Measurements from ENCODE around the gene CLMN. TPM values are rescaled to one million over a fixed set of nuclear protein-coding genes. Genes with fewer than 3 reads are reported as not detected.

The CLMN gene
- total RNA-seq, 2 experiments from 2014 or later, result 1.6 TPM

DNA sequence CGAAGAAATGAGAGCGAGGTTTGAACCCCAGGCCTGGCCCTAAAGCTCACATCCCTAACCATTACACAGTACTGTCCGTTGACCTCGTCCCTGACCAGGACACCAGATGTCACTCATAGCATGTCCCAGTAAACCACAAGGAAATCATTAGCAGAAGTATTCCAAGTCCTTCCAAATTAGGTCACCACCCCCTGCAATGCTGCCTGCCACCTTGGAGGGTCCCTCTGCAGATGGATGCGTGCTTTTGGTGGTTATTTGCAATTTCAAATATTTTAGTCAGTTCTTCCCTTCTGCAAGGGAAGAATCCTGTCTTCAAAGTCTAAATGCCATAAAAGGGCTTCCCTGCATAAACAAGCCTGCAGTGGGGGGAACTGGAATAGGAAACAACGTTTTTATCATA is 71.3 kb downstream of the CLMN start:
- Mint-ChIP-seq H3K27ac (no peak overlapping the region), H3K4me3 (no peak overlapping the region), H3K9me3 (ENCODE audit: insufficient read depth) (no peaks in the 10 kb centered on the region), H3K4me1 (ENCODE audit: low read depth) (no peaks in the 10 kb centered on the region), H3K27me3 (ENCODE audit: low read depth) (peaks cover 14% of the 10 kb centered on the region), H3K36me3 (ENCODE audit: low read depth) (no peaks in the 10 kb centered on the region)
- POLR2A ChIA-PET, result no interaction called here
- CTCF ChIA-PET, result no interaction called here
- ATAC-seq (no peak), DNase-seq (no peak)

DNA sequence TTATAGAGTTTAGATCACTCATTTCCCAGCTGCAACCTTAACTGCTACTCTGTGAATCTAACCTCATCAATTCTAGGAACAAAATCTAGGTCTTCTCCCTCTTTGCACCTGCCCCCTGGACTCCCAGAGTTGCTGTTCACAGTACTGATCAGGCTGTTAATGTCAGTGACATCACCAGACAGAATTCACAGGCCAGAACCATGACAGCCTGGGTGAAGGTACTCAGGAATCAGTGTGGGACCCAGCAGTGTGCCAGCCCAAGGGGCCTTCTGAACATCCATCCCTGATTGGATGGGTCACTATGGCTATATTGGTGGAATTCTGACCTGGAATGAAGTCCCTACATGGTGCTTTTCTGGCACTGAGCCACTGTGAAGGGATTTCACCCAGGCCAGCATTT is 72.8 kb downstream of the CLMN start:
- CTCF ChIA-PET, result no interaction called here
- POLR2A ChIA-PET, result no interaction called here
- no peak overlapping the region for H3K4me3 Mint-ChIP-seq

DNA sequence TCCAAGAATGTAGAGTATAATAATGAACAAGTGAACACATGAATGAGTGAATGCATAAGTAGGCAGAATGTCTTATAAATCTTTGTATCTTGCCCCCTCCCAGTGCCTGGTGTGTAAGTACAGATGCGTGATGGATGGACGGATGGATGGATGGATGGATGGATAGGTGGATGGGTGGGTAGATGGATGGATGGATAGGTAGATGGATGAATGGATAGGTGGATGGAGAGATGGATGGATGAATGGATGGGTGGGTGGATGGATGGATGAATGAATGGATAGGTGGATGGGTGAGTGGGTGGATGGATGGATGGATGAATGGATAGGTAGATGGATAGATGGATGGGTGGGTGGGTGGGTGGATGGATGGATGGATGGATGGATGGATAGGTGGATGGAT is 74.4 kb downstream of the CLMN start:
- H3K4me3 Mint-ChIP-seq, result no peak overlapping the region
- POLR2A ChIA-PET, result no interaction called here
- H3K9me3 Mint-ChIP-seq (ENCODE audit: insufficient read depth), result no peaks in the 10 kb centered on the region
- no peaks in the 10 kb centered on the region for H3K36me3 Mint-ChIP-seq (ENCODE audit: low read depth)
- H3K4me1 Mint-ChIP-seq (ENCODE audit: low read depth), result no peaks in the 10 kb centered on the region
- H3K27me3 Mint-ChIP-seq (ENCODE audit: low read depth), result peaks cover 11% of the 10 kb centered on the region
- no peak overlapping the region for H3K27ac Mint-ChIP-seq
- ATAC-seq (no peak), DNase-seq (no peak)
- CTCF ChIA-PET, result no interaction called here

More for the DNA sequence above, 72.8 kb downstream of the CLMN start:
- DNase-seq (no peak), ATAC-seq (no peak)
- no peaks in the 10 kb centered on the region for H3K4me1 Mint-ChIP-seq (ENCODE audit: low read depth)
- no peak overlapping the region for H3K27ac Mint-ChIP-seq
- H3K27me3 Mint-ChIP-seq (ENCODE audit: low read depth), result peaks cover 14% of the 10 kb centered on the region
- H3K36me3 Mint-ChIP-seq (ENCODE audit: low read depth), result no peaks in the 10 kb centered on the region
- H3K9me3 Mint-ChIP-seq (ENCODE audit: insufficient read depth), result no peaks in the 10 kb centered on the region

DNA sequence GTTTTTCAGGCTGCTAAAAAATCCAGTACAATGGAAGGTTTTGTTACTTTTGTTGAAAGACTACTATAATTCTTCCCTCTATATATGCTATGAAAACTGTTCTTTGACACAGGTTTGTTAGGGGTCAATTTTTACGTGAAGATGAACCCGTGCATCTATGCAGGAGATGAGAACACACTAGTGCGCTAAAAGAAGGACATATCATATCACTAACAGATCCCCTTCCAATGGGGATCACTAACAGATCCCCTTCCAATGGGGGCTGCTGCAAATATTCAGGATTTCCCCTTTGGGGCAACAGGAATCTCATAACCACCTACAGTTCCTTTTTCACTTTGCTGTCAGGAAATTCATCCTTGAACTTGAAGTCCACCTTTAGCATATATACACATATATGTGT is 75.1 kb downstream of the CLMN start:
- no peaks in the 10 kb centered on the region for H3K9me3 Mint-ChIP-seq (ENCODE audit: insufficient read depth)
- POLR2A ChIA-PET, result no interaction called here
- CTCF ChIA-PET, result no interaction called here

DNA sequence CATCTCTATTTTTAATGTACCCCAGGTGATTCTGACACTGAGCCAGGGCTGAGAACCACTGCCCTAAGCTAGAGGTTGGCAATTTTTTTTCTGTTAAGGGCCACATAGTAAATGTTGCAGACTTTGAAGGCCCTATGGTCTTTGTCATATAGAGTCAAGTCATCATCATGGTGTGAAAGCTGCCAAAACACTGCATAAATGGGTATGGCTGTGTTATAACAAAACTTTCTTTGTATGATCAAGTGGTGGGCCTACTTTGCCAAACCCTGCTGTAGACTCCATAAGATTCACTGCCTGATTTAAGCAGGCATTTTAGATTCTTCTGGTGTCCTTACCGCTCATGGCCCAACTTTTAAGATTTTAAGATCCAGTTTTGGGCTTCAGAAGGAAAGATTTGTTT is 76.8 kb downstream of the CLMN start:
- ATAC-seq (no peak), DNase-seq (no peak)
- Mint-ChIP-seq H3K9me3 (ENCODE audit: insufficient read depth) (no peaks in the 10 kb centered on the region), H3K27me3 (ENCODE audit: low read depth) (peaks cover 5% of the 10 kb centered on the region), H3K4me1 (ENCODE audit: low read depth) (no peaks in the 10 kb centered on the region), H3K4me3 (no peak overlapping the region), H3K36me3 (ENCODE audit: low read depth) (no peaks in the 10 kb centered on the region), H3K27ac (no peak overlapping the region)
- ChIA-PET CTCF (no interaction called here), POLR2A (no interaction called here)

More for the DNA sequence above, 75.1 kb downstream of the CLMN start:
- Mint-ChIP-seq H3K27me3 (ENCODE audit: low read depth) (peaks cover 8% of the 10 kb centered on the region), H3K4me3 (no peak overlapping the region), H3K27ac (no peak overlapping the region), H3K36me3 (ENCODE audit: low read depth) (no peaks in the 10 kb centered on the region), H3K4me1 (ENCODE audit: low read depth) (no peaks in the 10 kb centered on the region)
- no peak for DNase-seq
- no peak for ATAC-seq

DNA sequence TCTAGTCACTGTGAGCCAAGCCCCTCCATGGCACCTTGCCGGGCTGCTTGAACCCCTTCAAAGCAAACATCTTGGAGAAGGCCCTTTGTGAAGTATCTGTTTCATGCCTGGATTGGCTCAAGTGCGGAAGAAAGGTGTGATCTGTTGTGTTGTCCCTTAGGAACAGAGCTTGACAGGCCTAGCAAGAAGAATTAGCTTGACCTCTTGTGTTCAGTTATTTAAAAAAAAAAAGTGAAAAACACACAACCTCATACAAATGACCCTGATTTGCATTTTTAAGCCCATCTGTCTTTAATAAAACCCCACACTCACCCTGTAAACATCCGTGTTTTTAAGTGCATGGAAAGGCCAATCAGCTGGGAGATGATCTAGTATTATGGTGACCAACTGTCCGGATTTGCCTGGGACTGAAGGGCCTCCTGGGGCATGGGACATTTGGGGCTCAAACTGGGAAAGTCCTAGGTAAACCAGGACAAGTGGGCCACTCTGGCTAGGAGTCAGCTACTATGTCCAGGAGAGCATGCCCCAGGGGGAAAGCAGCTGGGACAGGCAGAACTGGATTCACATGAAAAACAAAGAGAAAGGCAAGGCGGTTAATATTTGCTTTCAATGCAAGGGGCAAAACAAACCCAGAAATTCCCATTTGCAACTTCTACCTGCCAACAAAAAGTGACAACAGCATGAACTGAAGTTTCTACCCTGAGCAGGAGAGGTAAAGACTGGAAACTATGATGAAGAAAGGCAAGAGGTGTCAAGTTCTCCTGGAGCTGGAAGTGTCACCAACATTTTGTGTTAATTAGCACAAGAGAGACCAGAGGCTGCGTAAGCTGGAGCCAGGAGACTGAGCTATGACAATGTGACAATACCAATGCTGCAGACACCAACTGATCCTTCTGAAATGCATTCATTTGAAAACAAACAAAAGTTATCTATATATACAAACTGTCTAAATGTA is 78.6 kb downstream of the CLMN start:
- H3K4me3 Mint-ChIP-seq, result no peak overlapping the region
- H3K9me3 Mint-ChIP-seq (ENCODE audit: insufficient read depth), result no peaks in the 10 kb centered on the region
- H3K27ac Mint-ChIP-seq, result no peak overlapping the region
- no peak for ATAC-seq
- CTCF ChIA-PET, result no interaction called here
- peaks cover 3% of the 10 kb centered on the region for H3K27me3 Mint-ChIP-seq (ENCODE audit: low read depth)
- no peaks in the 10 kb centered on the region for H3K4me1 Mint-ChIP-seq (ENCODE audit: low read depth)
- POLR2A ChIA-PET, result no interaction called here
- no peaks in the 10 kb centered on the region for H3K36me3 Mint-ChIP-seq (ENCODE audit: low read depth)
- DNase-seq, result no peak

DNA sequence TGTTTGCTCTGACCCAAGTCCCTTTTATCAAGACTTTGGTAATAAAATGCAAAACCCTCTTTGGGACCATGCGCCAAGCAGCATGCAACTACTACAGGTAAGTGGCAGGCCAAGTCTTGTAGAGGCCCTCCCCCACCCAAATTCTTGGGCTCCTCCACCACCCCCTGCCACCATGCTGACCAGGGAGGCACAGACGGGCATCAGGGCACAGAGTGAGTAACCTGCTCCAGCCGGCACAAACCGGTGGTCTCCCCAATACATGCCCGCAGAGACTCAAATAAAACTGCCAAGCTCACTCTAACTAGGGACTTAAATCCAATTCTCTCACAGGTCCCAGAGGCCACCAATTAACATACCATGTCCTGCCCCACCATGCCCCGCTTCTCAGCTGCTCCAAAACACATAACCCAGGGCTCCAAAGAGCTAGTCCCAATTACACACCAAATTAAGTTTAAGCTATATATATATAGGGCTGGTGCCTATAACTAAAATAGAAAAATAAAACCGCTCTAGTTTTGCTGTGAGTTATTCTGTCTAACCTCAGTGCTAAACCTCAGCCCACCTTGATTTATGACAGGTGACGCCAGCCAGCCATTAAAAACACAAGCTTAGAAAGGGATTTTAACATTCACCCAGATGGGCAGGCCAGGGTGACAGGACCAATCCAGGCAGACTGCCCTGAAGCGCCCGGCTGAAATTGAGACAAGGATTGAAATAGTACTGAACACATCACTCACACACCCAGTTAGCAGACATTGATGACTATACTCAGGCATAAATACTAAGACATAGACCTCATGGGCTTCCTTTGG is 81.0 kb downstream of the CLMN start:
- DNase-seq (no peak), ATAC-seq (no peak)
- CTCF ChIA-PET, result no interaction called here
- H3K27me3 Mint-ChIP-seq (ENCODE audit: low read depth), result peaks cover 3% of the 10 kb centered on the region
- no peak overlapping the region for H3K4me3 Mint-ChIP-seq
- no peaks in the 10 kb centered on the region for H3K4me1 Mint-ChIP-seq (ENCODE audit: low read depth)
- POLR2A ChIA-PET, result no interaction called here
- H3K27ac Mint-ChIP-seq, result no peak overlapping the region
- H3K9me3 Mint-ChIP-seq (ENCODE audit: insufficient read depth), result no peaks in the 10 kb centered on the region
- H3K36me3 Mint-ChIP-seq (ENCODE audit: low read depth), result no peaks in the 10 kb centered on the region

DNA sequence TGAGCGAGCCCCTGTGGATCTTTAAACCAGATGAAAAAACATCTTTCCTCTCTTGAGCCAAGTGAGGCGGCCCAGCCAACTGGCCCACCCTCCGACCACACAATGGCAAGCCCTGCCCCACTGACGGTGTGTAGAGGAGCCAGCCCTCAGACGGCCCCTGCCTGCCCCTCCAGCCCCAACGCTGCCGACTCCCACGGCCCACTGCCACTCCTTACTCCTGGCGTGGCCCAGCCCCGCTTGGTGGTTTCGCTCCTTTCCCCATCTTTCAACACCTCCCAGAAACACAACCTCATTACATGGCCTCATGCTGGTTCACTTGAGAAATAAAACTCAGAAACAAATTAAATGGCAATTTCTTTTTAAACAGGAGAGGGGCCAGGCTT is 81.8 kb downstream of the CLMN start:
- ATAC-seq (no peak), DNase-seq (no peak)
- Mint-ChIP-seq H3K9me3 (ENCODE audit: insufficient read depth) (no peaks in the 10 kb centered on the region), H3K36me3 (ENCODE audit: low read depth) (no peaks in the 10 kb centered on the region), H3K4me3 (no peak overlapping the region), H3K27ac (no peak overlapping the region), H3K27me3 (ENCODE audit: low read depth) (peaks cover 3% of the 10 kb centered on the region), H3K4me1 (ENCODE audit: low read depth) (no peaks in the 10 kb centered on the region)
- ChIA-PET CTCF (no interaction called here), POLR2A (no interaction called here)

DNA sequence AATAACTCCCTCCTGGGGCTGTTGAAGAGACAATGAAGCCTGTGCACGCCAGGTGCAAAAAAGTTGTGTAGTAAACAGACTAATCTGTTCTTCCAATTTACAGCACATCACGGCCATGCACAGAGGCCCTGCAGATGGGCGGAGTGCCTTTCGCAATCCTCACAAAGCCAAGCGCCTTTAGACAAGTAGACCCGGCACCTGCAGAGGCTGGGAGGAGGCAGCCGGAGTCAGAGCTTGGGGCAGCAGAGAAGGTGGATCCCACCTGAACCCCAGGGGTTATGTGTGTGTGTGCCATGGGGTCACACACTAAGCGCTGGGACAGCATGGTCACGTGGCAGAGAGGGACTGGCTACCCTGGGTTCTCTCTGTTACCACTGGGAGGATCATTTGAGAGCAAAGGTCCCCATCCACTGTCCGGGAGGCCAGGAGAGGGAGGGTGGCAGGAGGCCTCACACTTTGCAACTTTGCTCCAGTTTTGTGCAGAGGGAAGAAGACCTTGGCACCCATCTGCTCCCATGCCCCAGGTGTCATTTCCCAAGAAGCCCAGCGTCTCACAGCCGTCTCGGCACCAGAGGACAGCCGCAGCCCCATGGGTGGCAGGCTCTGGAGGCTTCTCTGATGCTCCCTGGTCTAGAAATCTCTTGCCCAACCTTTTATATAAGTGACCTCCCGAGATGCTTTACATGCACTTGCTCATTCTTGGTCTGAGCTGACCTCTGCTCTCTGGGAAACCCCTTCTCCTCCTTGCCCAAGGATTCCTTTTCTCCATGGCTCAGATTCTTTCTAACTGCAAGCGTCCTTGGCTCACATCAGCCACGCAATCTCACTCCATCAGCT is 82.4 kb downstream of the CLMN start:
- Mint-ChIP-seq H3K27me3 (ENCODE audit: low read depth) (peaks cover 3% of the 10 kb centered on the region), H3K4me3 (no peak overlapping the region)
- CTCF ChIA-PET, result no interaction called here

DNA sequence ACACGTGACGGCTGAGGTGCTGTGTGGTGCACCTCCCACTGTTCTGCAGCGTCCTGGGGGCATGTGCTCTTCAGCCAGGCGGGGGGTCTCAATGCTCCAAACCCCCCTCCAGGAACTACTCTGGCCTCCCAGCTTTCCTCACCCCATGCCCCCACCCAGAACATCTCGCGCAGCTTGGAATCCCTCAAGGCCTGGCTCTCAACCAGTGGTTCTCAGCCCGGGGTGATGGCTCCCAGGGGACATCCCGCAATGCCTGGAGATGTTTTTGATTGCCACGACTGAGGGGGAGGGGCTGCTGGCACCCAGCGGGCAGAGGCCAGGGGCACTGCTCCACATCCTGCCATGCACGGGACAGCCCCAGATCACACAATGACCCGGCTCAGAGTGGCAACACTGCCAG is 83.5 kb downstream of the CLMN start:
- H3K27ac Mint-ChIP-seq, result no peak overlapping the region
- ChIA-PET CTCF (no interaction called here), POLR2A (no interaction called here)
- no peak overlapping the region for H3K4me3 Mint-ChIP-seq
- no peaks in the 10 kb centered on the region for H3K9me3 Mint-ChIP-seq (ENCODE audit: insufficient read depth)
- no peak for DNase-seq
- H3K27me3 Mint-ChIP-seq (ENCODE audit: low read depth), result peaks cover 3% of the 10 kb centered on the region
- ATAC-seq, result no peak
- no peaks in the 10 kb centered on the region for H3K36me3 Mint-ChIP-seq (ENCODE audit: low read depth)
- no peaks in the 10 kb centered on the region for H3K4me1 Mint-ChIP-seq (ENCODE audit: low read depth)

More for the DNA sequence above, 82.4 kb downstream of the CLMN start:
- POLR2A ChIA-PET, result no interaction called here
- ATAC-seq (no peak), DNase-seq (no peak)
- Mint-ChIP-seq H3K27ac (no peak overlapping the region), H3K9me3 (ENCODE audit: insufficient read depth) (no peaks in the 10 kb centered on the region), H3K36me3 (ENCODE audit: low read depth) (no peaks in the 10 kb centered on the region), H3K4me1 (ENCODE audit: low read depth) (no peaks in the 10 kb centered on the region)

DNA sequence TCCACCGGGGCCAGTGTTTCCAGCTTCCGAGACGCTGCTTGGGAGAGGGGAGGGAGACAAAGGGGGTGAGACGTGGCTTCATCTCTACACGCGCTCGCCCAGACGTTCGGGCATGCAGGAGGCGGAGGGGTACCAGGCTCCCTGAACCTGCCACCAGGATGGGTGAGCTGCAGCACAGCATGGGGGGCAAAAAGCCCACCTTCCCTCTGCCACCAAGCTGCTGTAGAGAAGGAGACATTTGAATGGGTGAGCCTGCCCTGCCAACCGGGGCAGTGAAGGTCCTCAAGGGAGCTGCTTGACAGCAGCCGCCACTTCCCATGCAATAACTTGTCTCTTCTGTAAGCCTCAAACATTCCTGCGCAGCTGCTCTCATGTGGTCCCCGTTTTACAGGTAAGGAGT is 83.9 kb downstream of the CLMN start:
- Mint-ChIP-seq H3K27ac (no peak overlapping the region), H3K27me3 (ENCODE audit: low read depth) (peaks cover 3% of the 10 kb centered on the region), H3K9me3 (ENCODE audit: insufficient read depth) (no peaks in the 10 kb centered on the region), H3K4me3 (no peak overlapping the region), H3K36me3 (ENCODE audit: low read depth) (no peaks in the 10 kb centered on the region), H3K4me1 (ENCODE audit: low read depth) (no peaks in the 10 kb centered on the region)
- DNase-seq, result no peak
- POLR2A ChIA-PET, result no interaction called here
- CTCF ChIA-PET, result no interaction called here
- ATAC-seq, result no peak

DNA sequence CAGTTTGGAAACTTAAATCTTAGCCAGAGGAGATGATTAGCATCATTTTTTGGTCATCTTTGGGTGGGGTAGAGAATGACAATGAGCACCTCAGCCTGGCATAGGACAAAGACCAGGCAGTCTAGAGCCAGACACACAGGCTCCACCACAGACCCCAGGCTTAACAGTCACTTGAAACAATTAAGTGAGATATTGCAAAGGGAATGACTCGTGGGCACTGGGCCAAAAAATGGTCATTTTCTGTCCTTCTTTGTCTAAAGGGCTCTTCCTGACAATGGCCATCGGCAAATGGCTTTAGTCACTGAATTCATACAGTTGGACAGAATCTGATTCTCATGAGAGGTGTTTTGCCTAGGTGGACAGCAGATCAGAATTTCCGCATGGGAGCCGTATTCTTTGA is 84.4 kb downstream of the CLMN start:
- no peak for ATAC-seq
- Mint-ChIP-seq H3K9me3 (ENCODE audit: insufficient read depth) (no peaks in the 10 kb centered on the region), H3K27ac (no peak overlapping the region), H3K4me1 (ENCODE audit: low read depth) (no peaks in the 10 kb centered on the region), H3K4me3 (no peak overlapping the region), H3K27me3 (ENCODE audit: low read depth) (peaks cover 3% of the 10 kb centered on the region), H3K36me3 (ENCODE audit: low read depth) (no peaks in the 10 kb centered on the region)
- ChIA-PET CTCF (no interaction called here), POLR2A (no interaction called here)
- DNase-seq, result no peak

Data from activated CD8-positive, alpha-beta T cell treated with anti-CD3 and anti-CD28 coated beads, Interleukin-2, amount 10 ng/mL, durations not matched to agents 7 days and 5 days (primary cell).